Sigmoid colon (tissue), 4 donors: Measurements from ENCODE around the gene FGF12.

Experiments used
- EP300 ChIP-seq, 4 donors: sonication (generic); formaldehyde crosslinking; IDR thresholded peaks; one replicate each; pipeline ENCODE4 v1.6.1; 2017; ENCODE audit warnings: antibody characterized with exemption in 4 of 4
- TF ChIP-seq, protein P1 (sequence below), 4 experiments: fragments of 450-650 bp in 3 of 4; fragments of 200-600 bp in 1 of 4; IDR thresholded peaks; one replicate each; pipeline ENCODE4 v1.5.1; 2016 to 2019; ENCODE audit warnings: antibody characterized with exemption in 4 of 4, mild to moderate bottlenecking in 3 of 4, moderate library complexity in 2 of 4

- no peak for TF ChIP-seq EP300 (IDR thresholded peaks at IDR 0.05)
- TF ChIP-seq, protein P1, sequence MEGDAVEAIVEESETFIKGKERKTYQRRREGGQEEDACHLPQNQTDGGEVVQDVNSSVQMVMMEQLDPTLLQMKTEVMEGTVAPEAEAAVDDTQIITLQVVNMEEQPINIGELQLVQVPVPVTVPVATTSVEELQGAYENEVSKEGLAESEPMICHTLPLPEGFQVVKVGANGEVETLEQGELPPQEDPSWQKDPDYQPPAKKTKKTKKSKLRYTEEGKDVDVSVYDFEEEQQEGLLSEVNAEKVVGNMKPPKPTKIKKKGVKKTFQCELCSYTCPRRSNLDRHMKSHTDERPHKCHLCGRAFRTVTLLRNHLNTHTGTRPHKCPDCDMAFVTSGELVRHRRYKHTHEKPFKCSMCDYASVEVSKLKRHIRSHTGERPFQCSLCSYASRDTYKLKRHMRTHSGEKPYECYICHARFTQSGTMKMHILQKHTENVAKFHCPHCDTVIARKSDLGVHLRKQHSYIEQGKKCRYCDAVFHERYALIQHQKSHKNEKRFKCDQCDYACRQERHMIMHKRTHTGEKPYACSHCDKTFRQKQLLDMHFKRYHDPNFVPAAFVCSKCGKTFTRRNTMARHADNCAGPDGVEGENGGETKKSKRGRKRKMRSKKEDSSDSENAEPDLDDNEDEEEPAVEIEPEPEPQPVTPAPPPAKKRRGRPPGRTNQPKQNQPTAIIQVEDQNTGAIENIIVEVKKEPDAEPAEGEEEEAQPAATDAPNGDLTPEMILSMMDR (IDR thresholded peaks at IDR 0.05) = no peak
These were observed 237.8 kb downstream of the FGF12 start for GRCh38 chr3:192489579-192489978.
